WERI-Rb-1 (cell line): ENCODE measurements around the gene ZFP36L2.

ENCODE experiments used
- DNase-seq: peaks from one replicate; pipeline ENCODE4 v3.0.0-alpha.2; 2020
- H3K27ac ChIP-seq: fragments of 250-450 bp; sonication (Bioruptor Pico); 2 replicates; pipeline ENCODE4 v1.5.1; 2020; ENCODE audit warnings: mild to moderate bottlenecking, moderate library complexity
- H3K27me3 ChIP-seq: fragments of 250-450 bp; sonication (Bioruptor Pico); 2 replicates; pipeline ENCODE4 v1.5.1; 2021; ENCODE audit warnings: mild to moderate bottlenecking, low read depth, moderate library complexity; ENCODE audit not compliant: insufficient read depth, severe bottlenecking
- H3K36me3 ChIP-seq: fragments of 250-450 bp; sonication (Bioruptor Pico); 2 replicates; pipeline ENCODE4 v1.5.1; 2020; ENCODE audit warnings: mild to moderate bottlenecking, moderate library complexity
- H3K4me3 ChIP-seq: 2 replicates; pipeline ENCODE4 v1.5.1; 2011; ENCODE audit warnings: low read depth, mild to moderate bottlenecking, control low read depth, low read length
- H3K9me3 ChIP-seq: fragments of 250-450 bp; sonication (Bioruptor Pico); 2 replicates; pipeline ENCODE4 v1.5.1; 2021; ENCODE audit warnings: mild to moderate bottlenecking, moderate library complexity; ENCODE audit not compliant: severe bottlenecking
- TF ChIP-seq, protein P1 (sequence below): IDR thresholded peaks from 2 replicates; pipeline ENCODE4 v1.5.1; 2011; ENCODE audit warnings: low read depth, mild to moderate bottlenecking, control low read depth, inconsistent platforms, low read length

The ZFP36L2 gene

GRCh38 chr2:43266711-43267111 is 40.3 kb upstream of the ZFP36L2 start:
- TF ChIP-seq, protein P1, sequence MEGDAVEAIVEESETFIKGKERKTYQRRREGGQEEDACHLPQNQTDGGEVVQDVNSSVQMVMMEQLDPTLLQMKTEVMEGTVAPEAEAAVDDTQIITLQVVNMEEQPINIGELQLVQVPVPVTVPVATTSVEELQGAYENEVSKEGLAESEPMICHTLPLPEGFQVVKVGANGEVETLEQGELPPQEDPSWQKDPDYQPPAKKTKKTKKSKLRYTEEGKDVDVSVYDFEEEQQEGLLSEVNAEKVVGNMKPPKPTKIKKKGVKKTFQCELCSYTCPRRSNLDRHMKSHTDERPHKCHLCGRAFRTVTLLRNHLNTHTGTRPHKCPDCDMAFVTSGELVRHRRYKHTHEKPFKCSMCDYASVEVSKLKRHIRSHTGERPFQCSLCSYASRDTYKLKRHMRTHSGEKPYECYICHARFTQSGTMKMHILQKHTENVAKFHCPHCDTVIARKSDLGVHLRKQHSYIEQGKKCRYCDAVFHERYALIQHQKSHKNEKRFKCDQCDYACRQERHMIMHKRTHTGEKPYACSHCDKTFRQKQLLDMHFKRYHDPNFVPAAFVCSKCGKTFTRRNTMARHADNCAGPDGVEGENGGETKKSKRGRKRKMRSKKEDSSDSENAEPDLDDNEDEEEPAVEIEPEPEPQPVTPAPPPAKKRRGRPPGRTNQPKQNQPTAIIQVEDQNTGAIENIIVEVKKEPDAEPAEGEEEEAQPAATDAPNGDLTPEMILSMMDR: no peak
- DNase-seq: no peak
- H3K4me3 ChIP-seq: no peak overlapping the region
- no peaks in the 10 kb centered on the region for H3K9me3 ChIP-seq
- no peak overlapping the region for H3K27ac ChIP-seq
- no peaks in the 10 kb centered on the region; the same call in none of the 2 replicates for H3K36me3 ChIP-seq
- no peaks in the 10 kb centered on the region for H3K27me3 ChIP-seq

DNA sequence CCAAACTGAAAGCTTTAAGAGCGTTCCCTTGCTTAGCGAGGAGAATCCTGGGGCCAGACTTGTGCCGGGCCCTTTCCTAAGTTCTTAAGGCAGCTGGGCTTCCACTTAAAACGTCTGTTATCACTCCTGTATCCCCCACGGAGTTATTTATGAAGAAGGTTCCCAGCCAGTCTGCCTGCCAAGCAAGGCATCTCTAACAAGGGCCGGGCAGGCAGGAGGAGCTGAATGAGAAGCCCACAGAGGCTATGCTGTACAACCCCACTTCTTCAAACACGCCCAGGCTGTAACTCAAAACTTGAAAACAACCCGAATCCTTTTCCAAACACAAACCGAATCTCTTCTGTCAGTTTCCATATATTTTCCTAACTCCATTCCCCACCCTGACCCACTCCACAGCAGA is 39.0 kb upstream of the ZFP36L2 start:
- H3K4me3 ChIP-seq: no peak overlapping the region
- no peaks in the 10 kb centered on the region; the same call in 1 of the 2 replicates for H3K36me3 ChIP-seq
- TF ChIP-seq, protein P1: no peak
- no peaks in the 10 kb centered on the region for H3K27me3 ChIP-seq
- no peaks in the 10 kb centered on the region for H3K9me3 ChIP-seq
- DNase-seq: no peak
- H3K27ac ChIP-seq: no peak overlapping the region

DNA sequence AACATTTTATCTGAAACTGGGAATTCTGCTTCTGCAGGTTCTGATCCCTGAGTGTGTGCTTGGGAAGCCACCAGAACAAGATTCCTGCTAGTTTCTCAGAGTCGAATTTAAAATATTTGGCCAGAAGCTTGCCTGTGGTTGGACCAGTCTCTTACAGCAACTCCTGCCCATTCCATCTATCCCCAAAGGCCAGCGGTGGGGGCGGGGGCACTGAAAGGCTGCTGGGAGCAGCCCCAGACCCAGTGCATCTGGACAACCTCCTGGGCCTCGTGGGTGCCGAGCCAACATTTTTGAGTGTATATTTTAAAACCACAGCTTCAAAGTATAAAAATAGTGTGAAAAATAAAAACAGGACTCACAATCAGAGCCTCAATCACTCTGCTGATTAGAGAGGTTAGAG is 38.6 kb upstream of the ZFP36L2 start:
- no peak for DNase-seq
- Histone ChIP-seq H3K4me3 (no peak overlapping the region), H3K36me3 (no peaks in the 10 kb centered on the region; the same call in 1 of the 2 replicates), H3K9me3 (no peaks in the 10 kb centered on the region), H3K27ac (no peak overlapping the region), H3K27me3 (no peaks in the 10 kb centered on the region)
- TF ChIP-seq, protein P1: no peak

GRCh38 chr2:43262951-43263350 is 36.5 kb upstream of the ZFP36L2 start:
- Histone ChIP-seq H3K4me3 (no peak overlapping the region), H3K36me3 (no peaks in the 10 kb centered on the region), H3K9me3 (no peaks in the 10 kb centered on the region), H3K27me3 (no peaks in the 10 kb centered on the region), H3K27ac (no peak overlapping the region)
- TF ChIP-seq, protein P1: no peak
- no peak for DNase-seq

GRCh38 chr2:43262239-43262638 is 35.8 kb upstream of the ZFP36L2 start:
- H3K36me3 ChIP-seq: no peaks in the 10 kb centered on the region
- TF ChIP-seq, protein P1: no peak
- DNase-seq: no peak
- H3K27me3 ChIP-seq: no peaks in the 10 kb centered on the region
- no peak overlapping the region for H3K4me3 ChIP-seq
- H3K9me3 ChIP-seq: no peaks in the 10 kb centered on the region
- H3K27ac ChIP-seq: no peak overlapping the region

GRCh38 chr2:43259512-43259911 is 33.1 kb upstream of the ZFP36L2 start:
- Histone ChIP-seq H3K4me3 (no peak overlapping the region), H3K9me3 (no peaks in the 10 kb centered on the region), H3K27ac (no peak overlapping the region), H3K36me3 (no peaks in the 10 kb centered on the region), H3K27me3 (no peaks in the 10 kb centered on the region)
- DNase-seq: no peak
- TF ChIP-seq, protein P1: no peak
